ENCODE measurements around the gene AXL. TPM values are rescaled to one million over a fixed set of nuclear protein-coding genes. Genes with fewer than 3 reads are reported as not detected.

The AXL gene
- total and polyA plus RNA-seq, 9 donors = 18.1 to 67.7 (median 35.7) TPM

GRCh38 chr19:41221514-41222205 is 2.6 kb downstream of the AXL start:
- DNase-seq = no peak
- intact Hi-C loops (cut with DNase I) = no loop called here
- WGBS, 3 donors = 87 to 93% (median 90%) methylated on average over 20 of the region's 20 CpGs
- H3K9me3 ChIP-seq = no peaks in the 10 kb centered on the region
- H3K4me1 ChIP-seq (ENCODE audit: insufficient read depth) = peaks cover 8% of the 10 kb centered on the region
- H3K27ac ChIP-seq = no peak overlapping the region
- TF ChIP-seq EP300 (IDR thresholded peaks at IDR 0.05) = no peak
- no peak for TF ChIP-seq POLR2A (IDR thresholded peaks at IDR 0.05)
- TF ChIP-seq, protein P1, sequence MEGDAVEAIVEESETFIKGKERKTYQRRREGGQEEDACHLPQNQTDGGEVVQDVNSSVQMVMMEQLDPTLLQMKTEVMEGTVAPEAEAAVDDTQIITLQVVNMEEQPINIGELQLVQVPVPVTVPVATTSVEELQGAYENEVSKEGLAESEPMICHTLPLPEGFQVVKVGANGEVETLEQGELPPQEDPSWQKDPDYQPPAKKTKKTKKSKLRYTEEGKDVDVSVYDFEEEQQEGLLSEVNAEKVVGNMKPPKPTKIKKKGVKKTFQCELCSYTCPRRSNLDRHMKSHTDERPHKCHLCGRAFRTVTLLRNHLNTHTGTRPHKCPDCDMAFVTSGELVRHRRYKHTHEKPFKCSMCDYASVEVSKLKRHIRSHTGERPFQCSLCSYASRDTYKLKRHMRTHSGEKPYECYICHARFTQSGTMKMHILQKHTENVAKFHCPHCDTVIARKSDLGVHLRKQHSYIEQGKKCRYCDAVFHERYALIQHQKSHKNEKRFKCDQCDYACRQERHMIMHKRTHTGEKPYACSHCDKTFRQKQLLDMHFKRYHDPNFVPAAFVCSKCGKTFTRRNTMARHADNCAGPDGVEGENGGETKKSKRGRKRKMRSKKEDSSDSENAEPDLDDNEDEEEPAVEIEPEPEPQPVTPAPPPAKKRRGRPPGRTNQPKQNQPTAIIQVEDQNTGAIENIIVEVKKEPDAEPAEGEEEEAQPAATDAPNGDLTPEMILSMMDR (IDR thresholded peaks at IDR 0.05) = no peak
- no peaks in the 10 kb centered on the region for H3K36me3 ChIP-seq
- no peaks in the 10 kb centered on the region for H3K27me3 ChIP-seq
- H3K4me3 ChIP-seq = no peak overlapping the region

DNA sequence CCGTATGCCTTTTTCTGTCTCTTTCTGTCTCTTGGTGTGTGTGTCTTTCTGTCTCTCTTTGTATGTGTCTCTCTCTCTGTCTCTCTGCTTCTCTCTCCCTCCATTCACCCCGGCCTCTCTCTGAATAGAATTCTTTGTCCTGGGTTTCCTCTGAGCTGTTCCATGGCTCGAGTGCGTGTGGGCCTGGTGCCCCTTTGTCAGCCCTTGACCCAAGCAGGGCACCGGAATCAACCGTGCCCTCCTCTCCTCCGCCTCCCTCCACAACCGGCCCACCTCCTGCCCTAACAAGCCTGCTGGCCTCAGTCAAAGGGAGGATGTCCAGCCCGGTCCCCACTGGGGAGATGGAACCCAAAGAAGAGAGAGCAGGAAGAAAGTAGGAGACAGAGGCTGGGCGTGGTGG is 3.2 kb downstream of the AXL start:
- Histone ChIP-seq H3K36me3 (no peaks in the 10 kb centered on the region), H3K4me3 (no peak overlapping the region), H3K9me3 (no peaks in the 10 kb centered on the region), H3K27me3 (no peaks in the 10 kb centered on the region), H3K4me1 (ENCODE audit: insufficient read depth) (peaks cover 10% of the 10 kb centered on the region), H3K27ac (no peak overlapping the region)
- intact Hi-C loops (cut with DNase I) = no loop called here
- 79 to 81% (median 81%) methylated on average over 10 of the region's 10 CpGs for WGBS, 3 donors
- no peak for DNase-seq
- TF ChIP-seq, protein P1 (IDR thresholded peaks at IDR 0.05) = no peak
- TF ChIP-seq POLR2A (IDR thresholded peaks at IDR 0.05) (no peak), EP300 (IDR thresholded peaks at IDR 0.05) (no peak)

GRCh38 chr19:41223431-41224234 is 4.6 kb downstream of the AXL start:
- Histone ChIP-seq H3K4me3 (no peak overlapping the region), H3K27ac (no peak overlapping the region), H3K9me3 (no peaks in the 10 kb centered on the region), H3K36me3 (no peaks in the 10 kb centered on the region), H3K4me1 (ENCODE audit: insufficient read depth) (peaks cover 10% of the 10 kb centered on the region), H3K27me3 (no peaks in the 10 kb centered on the region)
- TF ChIP-seq POLR2A (IDR thresholded peaks at IDR 0.05) = no peak
- TF ChIP-seq, protein P1 (IDR thresholded peaks at IDR 0.05) = no peak
- no peak for TF ChIP-seq EP300 (IDR thresholded peaks at IDR 0.05)
- 55 to 59% (median 58%) methylated on average over 8 of the region's 8 CpGs for WGBS, 3 donors
- DNase-seq = peak in 2 of 5 donors; percentile 24 to 43
- intact Hi-C loops (cut with DNase I) = no loop called here

DNA sequence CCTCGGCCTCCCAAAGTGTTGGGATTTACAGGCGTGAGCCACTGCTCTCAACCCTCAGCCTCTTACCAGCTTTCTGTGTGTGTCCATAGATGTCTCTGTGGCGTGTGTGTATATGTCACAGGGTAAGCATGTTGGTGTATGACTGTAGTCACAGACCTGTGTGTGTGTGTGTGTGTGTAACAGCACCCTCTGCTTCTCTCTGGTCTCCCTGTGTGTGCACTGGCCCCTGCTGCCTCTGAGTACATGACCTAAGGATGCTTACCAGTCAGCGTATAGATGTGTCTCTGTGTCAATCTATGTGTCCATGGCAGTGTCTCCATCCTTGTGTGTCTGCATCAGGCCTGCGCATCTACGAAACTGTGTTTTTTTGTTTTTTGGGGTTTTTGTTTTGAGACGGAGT is 5.6 kb downstream of the AXL start:
- peaks cover 10% of the 10 kb centered on the region for H3K4me1 ChIP-seq (ENCODE audit: insufficient read depth)
- H3K27me3 ChIP-seq = no peaks in the 10 kb centered on the region
- no peak overlapping the region for H3K4me3 ChIP-seq
- no peak for DNase-seq
- intact Hi-C loops (cut with DNase I) = no loop called here
- WGBS, 3 donors = 93 to 97% (median 96%) methylated on average over 7 of the region's 7 CpGs
- no peaks in the 10 kb centered on the region for H3K9me3 ChIP-seq
- no peaks in the 10 kb centered on the region for H3K36me3 ChIP-seq
- H3K27ac ChIP-seq = peak overlapping the region in 1 of 2 donors; percentile 58
- TF ChIP-seq POLR2A (IDR thresholded peaks at IDR 0.05) (no peak), EP300 (IDR thresholded peaks at IDR 0.05) (no peak)
- TF ChIP-seq, protein P1 (IDR thresholded peaks at IDR 0.05) = no peak
